SK-N-SH (cell line): ENCODE measurements around the gene FNTB. TPM values are rescaled to one million over a fixed set of nuclear protein-coding genes. Genes with fewer than 3 reads are reported as not detected.

ENCODE experiments used
- CTCF ChIA-PET: fragments of 300-600, 350-600 bp; formaldehyde crosslinking; extraction: SDS; loops from one replicate; lab custom pipeline; 2021; lab: Yijun Ruan, JAX
- POLR2A ChIA-PET: fragments of 350-600 bp; sonication (Branson Sonifier 250); formaldehyde crosslinking; extraction: SDS; loops from one replicate; lab custom pipeline; 2020; ENCODE audit warnings: antibody characterized with exemption, inconsistent platforms; lab: Yijun Ruan, JAX
- DNase-seq: peaks from one replicate; pipeline ENCODE4 v3.0.0; 2012
- H2AFZ ChIP-seq: fragments of 200-600 bp; sonication (generic); 2 replicates; pipeline ENCODE4 v1.8.1; 2016; ENCODE audit warnings: antibody characterized with exemption, mild to moderate bottlenecking, low read depth
- H3F3A ChIP-seq: fragments of 200-600 bp; sonication (generic); replicated peaks from 2 replicates; pipeline ENCODE3; 2016; ENCODE audit warnings: antibody characterized with exemption, mild to moderate bottlenecking; ENCODE audit not compliant: insufficient read depth
- H3K27ac ChIP-seq, 2 experiments: fragments of 200-500 bp in 1 of 2; fragments of 200-600 bp in 1 of 2; sonication (Bioruptor generic) in 1 of 2; sonication (generic), shearing (Covaris generic) in 1 of 2; 2 replicates each; pipeline versions ENCODE4 v1.5.1 to v1.6.1; 2014 to 2016; ENCODE audit warnings: low read depth in 2 of 2, inconsistent platforms in 1 of 2, low read length in 1 of 2, mild to moderate bottlenecking in 1 of 2, mixed read lengths in 1 of 2
- H3K27me3 ChIP-seq: fragments of 200-600 bp; sonication (generic), shearing (Covaris generic); 2 replicates; pipeline ENCODE4 v1.6.1; 2016; ENCODE audit warnings: mixed run types; ENCODE audit not compliant: insufficient read depth
- H3K36me3 ChIP-seq, 2 experiments: fragments of 200-500 bp in 1 of 2; fragments of 200-600 bp in 1 of 2; sonication (Bioruptor generic) in 1 of 2; sonication (generic) in 1 of 2; replicated peaks in 1 of 2; 2 replicates each; pipeline versions ENCODE3 to v1.5.1; 2014 to 2016; ENCODE audit warnings: low read length in 1 of 2, mild to moderate bottlenecking in 1 of 2; ENCODE audit not compliant: insufficient read depth in 2 of 2, control insufficient read depth in 1 of 2
- H3K4me1 ChIP-seq, 2 experiments: fragments of 200-500 bp in 1 of 2; fragments of 200-600 bp in 1 of 2; sonication (Bioruptor generic) in 1 of 2; sonication (generic), shearing (Covaris generic) in 1 of 2; 2 replicates each; pipeline versions ENCODE4 v1.5.1 to v1.6.1; 2014 to 2016; ENCODE audit warnings: low read depth in 1 of 2, low read length in 1 of 2, mixed run types in 1 of 2; ENCODE audit not compliant: insufficient read depth in 2 of 2, control insufficient read depth in 1 of 2
- H3K4me2 ChIP-seq: fragments of 200-600 bp; sonication (generic), shearing (Covaris generic); 2 replicates; pipeline ENCODE4 v1.6.1; 2017; ENCODE audit warnings: mixed run types
- H3K4me3 ChIP-seq, 2 experiments: fragments of 200-500 bp in 1 of 2; fragments of 200-600 bp in 1 of 2; sonication (Bioruptor generic) in 1 of 2; sonication (generic), shearing (Covaris generic) in 1 of 2; 2 replicates each; pipeline versions ENCODE4 v1.5.1 to v1.8.1; 2014 to 2016; ENCODE audit warnings: low read depth in 2 of 2, inconsistent platforms in 1 of 2, low read length in 1 of 2, mild to moderate bottlenecking in 1 of 2, mixed read lengths in 1 of 2, moderate library complexity in 1 of 2
- H3K79me2 ChIP-seq: fragments of 200-600 bp; sonication (generic); 2 replicates; pipeline ENCODE4 v1.8.1; 2017; ENCODE audit warnings: mild to moderate bottlenecking; ENCODE audit not compliant: insufficient read depth
- H3K9ac ChIP-seq: fragments of 200-600 bp; sonication (generic); 2 replicates; pipeline ENCODE4 v1.6.1; 2017; ENCODE audit warnings: mixed run types
- H3K9me2 ChIP-seq: fragments of 200-600 bp; sonication (generic); 2 replicates; pipeline ENCODE4 v1.6.1; 2017; ENCODE audit warnings: mixed run types
- H3K9me3 ChIP-seq: fragments of 200-600 bp; sonication (generic); 2 replicates; pipeline ENCODE4 v1.6.1; 2017; ENCODE audit warnings: mixed run types, mild to moderate bottlenecking, moderate library complexity
- H4K20me1 ChIP-seq: fragments of 200-600 bp; sonication (generic); 2 replicates; pipeline ENCODE4 v1.6.1; 2017; ENCODE audit warnings: mild to moderate bottlenecking, mixed run types; ENCODE audit not compliant: insufficient read depth
- CTCF ChIP-seq: fragments of 200-600 bp; sonication (generic); IDR thresholded peaks from 2 replicates; pipeline ENCODE4 v1.6.1; 2017; ENCODE audit warnings: antibody characterized with exemption, mild to moderate bottlenecking, moderate library complexity
- ELF1 ChIP-seq: IDR thresholded peaks from 2 replicates; pipeline ENCODE4 v1.4.0; 2012
- FOXM1 ChIP-seq: IDR thresholded peaks from 2 replicates; pipeline ENCODE4 v1.4.0; 2012; ENCODE audit warnings: low read depth, mild to moderate bottlenecking
- MAX ChIP-seq: IDR thresholded peaks from 2 replicates; pipeline ENCODE4 v1.4.0; 2012; ENCODE audit warnings: low read depth
- MXI1 ChIP-seq: IDR thresholded peaks from 2 replicates; pipeline ENCODE4 v1.6.1; 2012; ENCODE audit warnings: mild to moderate bottlenecking, low read depth, low read length, improper control_type of control experiment
- NRF1 ChIP-seq: IDR thresholded peaks from 2 replicates; pipeline ENCODE4 v1.6.1; 2012; ENCODE audit warnings: low read depth, mild to moderate bottlenecking, low read length
- RAD21 ChIP-seq: IDR thresholded peaks from 2 replicates; pipeline ENCODE4 v1.6.1; 2012; ENCODE audit warnings: mild to moderate bottlenecking, low read length
- RCOR1 ChIP-seq: fragments of 150-350 bp; IDR thresholded peaks from 2 replicates; pipeline ENCODE4 v1.6.1; 2017; ENCODE audit warnings: antibody characterized with exemption, low read length
- TCF12 ChIP-seq: IDR thresholded peaks from 2 replicates; pipeline ENCODE4 v1.4.0; 2012
- WGBS: methylation state at CpG from one replicate; pipeline ENCODE4 v1.1.6; 2017; ENCODE audit warnings: low lambda C conversion rate; 5-methylcytosine and 5-hydroxymethylcytosine counted together
- polyA plus RNA-seq, 3 experiments: library from polyadenylated mRNA; depleted of rRNA; stranded (reverse); fragments of >200 nt; gene quantifications; 2 replicates each; pipeline ENCODE4 v1.2.3, GENCODE V29; 2012
- TF ChIP-seq, protein P1 (sequence below): fragments of 150-350 bp; IDR thresholded peaks from 2 replicates; pipeline ENCODE4 v1.6.1; 2016; ENCODE audit warnings: mild to moderate bottlenecking, low read depth, low read length

Gene FNTB
- polyA plus RNA-seq, 1 of the 3 experiments (the other 2 are of a cell fraction) = 18.4 TPM

DNA sequence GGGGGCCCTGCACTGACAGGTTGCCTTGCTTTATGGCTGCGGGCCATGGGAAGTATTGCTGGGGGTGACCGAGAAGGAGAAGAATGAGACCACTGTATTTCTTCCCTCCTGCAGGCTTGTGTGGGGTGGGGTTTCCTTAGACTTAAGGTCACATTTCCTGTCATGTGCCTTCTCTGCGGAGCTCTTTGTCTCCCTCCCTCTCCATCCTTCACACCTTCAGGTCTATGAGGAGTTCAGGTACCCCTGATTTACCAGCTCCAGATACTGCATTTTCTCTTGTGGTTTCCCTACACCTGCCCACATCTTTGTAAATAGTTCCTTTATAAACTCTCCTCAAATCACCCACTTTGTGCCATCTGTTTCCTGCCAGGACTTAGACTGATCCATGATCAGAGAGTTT lies 3.6 kb downstream of the FNTB start:
- Histone ChIP-seq H3K4me3 (no peak overlapping the region), H4K20me1 (no peaks in the 10 kb centered on the region), H3K4me1 (peaks cover 4 to 8% of the 10 kb centered on the region in 2 experiments; a peak in 3 of 4 replicates), H3K9ac (no peak overlapping the region), H2AFZ (no peak overlapping the region), H3K27me3 (no peaks in the 10 kb centered on the region), H3K9me2 (no peaks in the 10 kb centered on the region), H3K4me2 (no peak overlapping the region), H3K9me3 (no peaks in the 10 kb centered on the region), H3K27ac (no peak overlapping the region), H3K79me2 (peaks cover 48% of the 10 kb centered on the region), H3F3A (no peaks in the 10 kb centered on the region), H3K36me3 (no peaks in the 10 kb centered on the region)
- CTCF ChIA-PET = interaction anchor here (1.7 kb wide), 1 partner anchor 30 kb away, joined by 5 read pairs; no protein-coding TSS in a partner anchor
- DNase-seq = no peak
- TF ChIP-seq RAD21 = no peak
- no peak for TF ChIP-seq TCF12
- TF ChIP-seq CTCF = no peak
- TF ChIP-seq MXI1 = no peak
- TF ChIP-seq MAX = no peak
- no peak for TF ChIP-seq ELF1
- POLR2A ChIA-PET = no interaction called here
- WGBS = 99% methylated on average over 3 of the region's 3 CpGs

GRCh38 chr14:64990939-64991338 lies 4.2 kb downstream of the FNTB start:
- Histone ChIP-seq H3K79me2 (peaks cover 51% of the 10 kb centered on the region), H3K27ac (no peak overlapping the region), H2AFZ (no peak overlapping the region), H3K9ac (no peak overlapping the region), H4K20me1 (no peaks in the 10 kb centered on the region), H3K27me3 (no peaks in the 10 kb centered on the region), H3K9me3 (no peaks in the 10 kb centered on the region), H3K4me3 (no peak overlapping the region), H3K4me1 (peaks cover 4 to 8% of the 10 kb centered on the region in 2 experiments; a peak in 3 of 4 replicates), H3F3A (no peaks in the 10 kb centered on the region), H3K9me2 (no peaks in the 10 kb centered on the region), H3K36me3 (no peaks in the 10 kb centered on the region), H3K4me2 (no peak overlapping the region)
- no peak for DNase-seq
- CTCF ChIA-PET = interaction anchor here (1.7 kb wide), 1 partner anchor 29 kb away, joined by 5 read pairs; no protein-coding TSS in a partner anchor
- 99% methylated on average over 4 of the region's 4 CpGs for WGBS
- POLR2A ChIA-PET = no interaction called here
- TF ChIP-seq FOXM1 = no peak
- TF ChIP-seq MAX = no peak
- TF ChIP-seq RCOR1 = no peak
- TF ChIP-seq TCF12 = no peak

GRCh38 chr14:64992328-64992885 lies 5.7 kb downstream of the FNTB start:
- no peaks in the 10 kb centered on the region for H3K27me3 ChIP-seq
- peaks cover 56% of the 10 kb centered on the region for H3K79me2 ChIP-seq
- peaks cover 0 to 5% of the 10 kb centered on the region in 2 experiments; a peak in 2 of 4 replicates for H3K4me1 ChIP-seq
- no peaks in the 10 kb centered on the region for H3K9me3 ChIP-seq
- H3F3A ChIP-seq = no peaks in the 10 kb centered on the region
- H3K9me2 ChIP-seq = no peaks in the 10 kb centered on the region
- H3K36me3 ChIP-seq = peaks cover 0 to 3% of the 10 kb centered on the region in 2 experiments
- H2AFZ ChIP-seq = no peak overlapping the region
- no peaks in the 10 kb centered on the region for H4K20me1 ChIP-seq
- no peak overlapping the region for H3K9ac ChIP-seq
- TF ChIP-seq, protein P1, sequence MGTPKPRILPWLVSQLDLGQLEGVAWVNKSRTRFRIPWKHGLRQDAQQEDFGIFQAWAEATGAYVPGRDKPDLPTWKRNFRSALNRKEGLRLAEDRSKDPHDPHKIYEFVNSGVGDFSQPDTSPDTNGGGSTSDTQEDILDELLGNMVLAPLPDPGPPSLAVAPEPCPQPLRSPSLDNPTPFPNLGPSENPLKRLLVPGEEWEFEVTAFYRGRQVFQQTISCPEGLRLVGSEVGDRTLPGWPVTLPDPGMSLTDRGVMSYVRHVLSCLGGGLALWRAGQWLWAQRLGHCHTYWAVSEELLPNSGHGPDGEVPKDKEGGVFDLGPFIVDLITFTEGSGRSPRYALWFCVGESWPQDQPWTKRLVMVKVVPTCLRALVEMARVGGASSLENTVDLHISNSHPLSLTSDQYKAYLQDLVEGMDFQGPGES = no peak
- TF ChIP-seq NRF1 = no peak
- ChIA-PET CTCF (interaction anchor here (0.7 to 3.4 kb wide), 4 partner anchors 14 to 321 kb away, joined by 3 to 19 read pairs (median 3); no protein-coding TSS in a partner anchor), POLR2A (no interaction called here)
- DNase-seq = no peak
- 92% methylated on average over 5 of the region's 5 CpGs for WGBS
- no peak overlapping the region for H3K4me2 ChIP-seq
- H3K27ac ChIP-seq = no peak overlapping the region
- no peak overlapping the region for H3K4me3 ChIP-seq
